Measurements from ENCODE around the gene GALNT9. TPM values are rescaled to one million over a fixed set of nuclear protein-coding genes. Genes with fewer than 3 reads are reported as not detected.

Gene GALNT9
- total RNA-seq, 1 donor from 2014 or later, result 1.6 TPM

DNA sequence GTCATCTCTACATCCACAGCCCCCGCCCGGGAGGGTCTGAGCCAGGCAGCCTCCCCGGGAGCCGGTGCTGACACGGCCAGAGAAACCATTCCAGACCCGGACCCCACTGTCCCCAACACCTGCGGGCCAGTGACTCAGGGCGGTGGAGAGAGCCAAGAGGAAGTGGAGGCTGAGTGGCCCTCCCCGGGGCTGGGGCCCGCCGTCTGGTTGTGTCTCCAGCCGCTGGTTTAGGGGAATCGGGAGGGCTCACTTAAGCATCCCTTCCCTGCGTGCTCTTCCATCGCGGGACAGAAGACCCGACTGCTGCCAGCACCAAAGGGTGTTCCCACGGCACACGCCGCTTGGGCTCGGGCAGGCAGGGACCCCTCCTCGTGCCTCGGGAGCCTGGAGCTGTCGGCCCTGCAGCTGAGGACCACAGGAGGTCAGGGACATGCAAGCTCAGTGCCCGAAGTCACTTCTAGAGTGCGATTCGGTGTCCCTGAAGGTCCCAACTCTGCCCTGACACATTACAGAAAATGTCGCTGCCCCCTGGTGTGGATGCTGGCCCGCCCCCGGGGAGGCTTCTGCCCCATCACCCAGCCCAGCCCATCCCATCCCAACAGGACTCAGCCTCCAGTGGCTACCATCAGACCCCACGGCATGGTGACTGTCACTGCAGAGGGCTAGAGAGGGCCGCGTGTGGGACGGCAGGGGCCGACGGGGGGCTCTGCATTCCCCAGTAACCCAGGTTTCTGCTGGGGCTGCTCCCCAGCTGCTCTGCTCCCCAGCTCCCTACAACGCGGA is 50.8 kb downstream of the GALNT9 start:
- Mint-ChIP-seq H3K4me3 (no peak overlapping the region), H3K27ac (no peak overlapping the region), H3K4me1 (ENCODE audit: unreplicated experiment) (peaks cover 16% of the 10 kb centered on the region), H3K27me3 (peaks cover 25% of the 10 kb centered on the region), H3K36me3 (no peaks in the 10 kb centered on the region), H3K9me3 (no peaks in the 10 kb centered on the region)
- TF ChIP-seq, protein P1, sequence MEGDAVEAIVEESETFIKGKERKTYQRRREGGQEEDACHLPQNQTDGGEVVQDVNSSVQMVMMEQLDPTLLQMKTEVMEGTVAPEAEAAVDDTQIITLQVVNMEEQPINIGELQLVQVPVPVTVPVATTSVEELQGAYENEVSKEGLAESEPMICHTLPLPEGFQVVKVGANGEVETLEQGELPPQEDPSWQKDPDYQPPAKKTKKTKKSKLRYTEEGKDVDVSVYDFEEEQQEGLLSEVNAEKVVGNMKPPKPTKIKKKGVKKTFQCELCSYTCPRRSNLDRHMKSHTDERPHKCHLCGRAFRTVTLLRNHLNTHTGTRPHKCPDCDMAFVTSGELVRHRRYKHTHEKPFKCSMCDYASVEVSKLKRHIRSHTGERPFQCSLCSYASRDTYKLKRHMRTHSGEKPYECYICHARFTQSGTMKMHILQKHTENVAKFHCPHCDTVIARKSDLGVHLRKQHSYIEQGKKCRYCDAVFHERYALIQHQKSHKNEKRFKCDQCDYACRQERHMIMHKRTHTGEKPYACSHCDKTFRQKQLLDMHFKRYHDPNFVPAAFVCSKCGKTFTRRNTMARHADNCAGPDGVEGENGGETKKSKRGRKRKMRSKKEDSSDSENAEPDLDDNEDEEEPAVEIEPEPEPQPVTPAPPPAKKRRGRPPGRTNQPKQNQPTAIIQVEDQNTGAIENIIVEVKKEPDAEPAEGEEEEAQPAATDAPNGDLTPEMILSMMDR (conservative IDR thresholded peaks at IDR 0.05), result no peak
- DNase-seq (ENCODE audit: extremely low spot score, unreplicated experiment), result no peak

DNA sequence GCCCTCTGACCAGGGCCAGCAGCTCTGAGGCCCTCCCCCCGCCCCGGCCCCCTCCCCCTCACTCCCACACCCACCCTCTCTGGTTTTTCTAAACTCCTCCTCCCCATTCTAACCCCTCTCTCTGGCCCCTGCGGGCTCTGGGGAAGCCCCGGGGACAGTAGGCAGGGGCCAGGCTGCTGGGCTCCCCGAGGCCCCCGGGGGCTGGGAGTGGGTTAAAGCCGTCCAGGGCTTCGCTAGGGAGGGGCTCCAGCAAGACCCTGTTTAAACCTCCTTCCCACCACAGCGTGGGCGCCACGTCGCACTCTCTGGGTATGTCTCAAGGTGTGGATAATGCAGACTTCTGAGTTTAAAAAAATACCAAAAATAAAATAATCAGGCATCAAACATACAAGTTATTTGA is 51.4 kb downstream of the GALNT9 start:
- Mint-ChIP-seq H3K36me3 (no peaks in the 10 kb centered on the region), H3K4me3 (no peak overlapping the region), H3K4me1 (ENCODE audit: unreplicated experiment) (peaks cover 16% of the 10 kb centered on the region), H3K27me3 (peaks cover 25% of the 10 kb centered on the region), H3K9me3 (no peaks in the 10 kb centered on the region), H3K27ac (no peak overlapping the region)
- TF ChIP-seq, protein P1 (conservative IDR thresholded peaks at IDR 0.05), result no peak
- no peak for DNase-seq (ENCODE audit: extremely low spot score, unreplicated experiment)

DNA sequence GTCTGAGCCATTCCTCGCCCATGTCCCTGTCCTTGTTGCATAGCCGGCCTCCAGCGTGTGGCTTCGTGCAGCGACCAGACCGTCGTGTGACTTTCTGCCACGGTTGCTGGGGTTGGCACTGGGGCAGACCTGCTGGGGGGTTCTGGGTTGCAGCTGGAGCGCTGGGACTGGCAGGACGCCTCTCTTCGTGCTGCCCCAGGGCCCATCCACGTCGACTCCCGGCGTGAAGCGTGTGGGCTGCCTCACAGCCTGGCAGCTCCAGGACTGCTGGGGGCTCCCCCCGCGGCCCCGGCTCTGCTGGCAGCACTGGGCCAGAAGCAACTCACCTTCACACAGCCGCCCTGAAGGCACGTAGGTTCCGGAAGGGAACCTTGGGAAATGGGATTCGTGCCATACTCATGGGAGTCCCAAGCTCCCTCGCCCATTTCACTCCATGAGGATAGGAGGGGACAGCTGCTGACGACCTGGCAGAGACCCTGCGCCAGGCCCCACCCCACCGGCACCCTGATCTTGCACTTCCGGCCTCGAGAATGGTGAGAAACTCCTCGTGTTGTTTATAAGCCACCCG is 51.9 kb downstream of the GALNT9 start:
- TF ChIP-seq, protein P1 (conservative IDR thresholded peaks at IDR 0.05), result no peak
- Mint-ChIP-seq H3K27ac (no peak overlapping the region), H3K4me3 (no peak overlapping the region), H3K36me3 (no peaks in the 10 kb centered on the region), H3K4me1 (ENCODE audit: unreplicated experiment) (peaks cover 16% of the 10 kb centered on the region), H3K27me3 (peaks cover 30% of the 10 kb centered on the region), H3K9me3 (no peaks in the 10 kb centered on the region)
- no peak for DNase-seq (ENCODE audit: extremely low spot score, unreplicated experiment)

DNA sequence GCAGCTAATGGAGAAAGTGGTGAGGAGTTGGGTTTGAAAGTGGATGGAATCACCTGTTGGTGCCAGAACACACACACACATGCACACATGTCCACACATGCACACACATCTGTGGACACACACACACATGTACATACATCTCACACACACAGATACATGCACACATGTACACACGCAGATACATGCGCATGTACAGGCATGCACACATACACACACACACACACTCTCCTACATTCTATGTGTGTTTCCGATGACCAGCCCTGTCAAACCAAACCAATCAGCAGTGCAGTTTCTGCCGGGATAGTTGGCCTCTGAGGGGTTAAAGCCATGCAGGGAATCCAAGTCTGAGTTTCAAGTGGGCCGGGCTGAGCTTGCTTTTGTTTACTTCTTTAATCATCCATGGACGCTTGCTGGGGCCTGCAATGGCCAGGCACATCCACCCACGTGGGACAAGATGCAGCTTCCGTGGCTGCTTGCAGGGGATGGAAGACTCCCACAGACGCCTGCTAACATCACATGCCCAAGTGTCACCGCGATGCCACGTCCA is 52.5 kb downstream of the GALNT9 start:
- no peak overlapping the region for H3K4me3 Mint-ChIP-seq
- TF ChIP-seq, protein P1 (conservative IDR thresholded peaks at IDR 0.05), result no peak
- no peak for DNase-seq (ENCODE audit: extremely low spot score, unreplicated experiment)
- peaks cover 16% of the 10 kb centered on the region for H3K4me1 Mint-ChIP-seq (ENCODE audit: unreplicated experiment)
- H3K36me3 Mint-ChIP-seq, result no peaks in the 10 kb centered on the region
- H3K27me3 Mint-ChIP-seq, result peaks cover 33% of the 10 kb centered on the region
- H3K27ac Mint-ChIP-seq, result no peak overlapping the region
- H3K9me3 Mint-ChIP-seq, result no peaks in the 10 kb centered on the region

DNA sequence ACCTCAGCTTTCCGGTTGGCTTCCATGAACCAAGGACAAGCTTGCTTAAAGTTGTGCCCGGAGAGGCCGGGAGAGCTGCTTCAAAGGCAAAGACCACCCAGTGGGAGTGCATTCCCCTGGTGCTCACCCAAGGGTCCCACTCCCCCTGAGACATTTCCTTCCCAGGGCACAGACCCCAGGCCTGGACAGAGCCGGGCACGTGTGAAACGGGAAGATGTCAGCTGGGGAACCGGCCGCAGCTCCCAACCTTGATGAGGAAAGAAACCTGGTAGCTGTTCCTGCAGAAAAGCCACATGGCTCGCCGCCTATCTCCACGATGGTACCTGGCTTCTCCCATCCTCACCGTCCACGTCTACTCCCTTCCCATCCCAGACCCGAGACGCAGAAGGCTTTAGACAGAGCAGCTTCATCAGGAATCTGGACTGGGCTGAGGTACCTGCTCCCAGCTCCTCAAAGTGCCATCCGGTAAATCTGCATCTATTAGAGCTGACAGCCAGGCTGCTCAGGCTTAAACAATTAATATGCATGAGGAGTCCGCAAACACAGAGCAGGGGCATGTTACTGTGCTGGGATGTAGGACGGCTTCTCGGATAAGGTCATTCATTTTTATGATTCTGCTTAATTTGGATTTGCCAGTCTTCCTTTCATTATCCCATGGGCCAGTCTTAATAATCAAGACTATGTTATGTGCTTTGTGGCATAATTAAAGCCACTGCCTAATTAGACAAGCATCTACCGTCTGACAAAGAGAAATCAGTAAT is 53.1 kb downstream of the GALNT9 start:
- Mint-ChIP-seq H3K36me3 (no peaks in the 10 kb centered on the region), H3K4me3 (no peak overlapping the region), H3K27me3 (peaks cover 33% of the 10 kb centered on the region), H3K9me3 (no peaks in the 10 kb centered on the region), H3K4me1 (ENCODE audit: unreplicated experiment) (peaks cover 16% of the 10 kb centered on the region), H3K27ac (no peak overlapping the region)
- no peak for DNase-seq (ENCODE audit: extremely low spot score, unreplicated experiment)
- TF ChIP-seq, protein P1 (conservative IDR thresholded peaks at IDR 0.05), result no peak
